ENCODE results near the gene TYW1.
"Not testable (repeated sequence)": the region's sequence is repeated elsewhere in the genome, so short reads cannot be mapped to it uniquely, and the experiment has no call there.

GRCh38 chr7:67040832-67041231, 44.2 kb downstream of the TYW1 start:
- TF ChIP-seq CTCF (IDR thresholded peaks at IDR 0.05) = peak in 2 of 6 experiments; percentile 17 to 38
- not testable (repeated sequence) for TF ChIP-seq POLR2A (IDR thresholded peaks at IDR 0.05)
